Kidney glomerular epithelial cell (primary cell): ENCODE results near the gene SEMA3C.

ENCODE experiments used
- DNase-seq: peaks from one replicate; lab custom pipeline; 2025; lab: John Stamatoyannopoulos, UW

The SEMA3C gene

GRCh38 chr7:80848841-80849240, 70.0 kb downstream of the SEMA3C start:
- DNase-seq: no peak

GRCh38 chr7:80847895-80848294, 71.0 kb downstream of the SEMA3C start:
- DNase-seq: no peak

- DNase-seq: no peak
Measured at GRCh38 chr7:80847027-80847426, 71.8 kb downstream of the SEMA3C start.

GRCh38 chr7:80844916-80845315, 73.9 kb downstream of the SEMA3C start:
- no peak for DNase-seq

GRCh38 chr7:80843018-80843677, 75.7 kb downstream of the SEMA3C start:
- no peak for DNase-seq

DNA sequence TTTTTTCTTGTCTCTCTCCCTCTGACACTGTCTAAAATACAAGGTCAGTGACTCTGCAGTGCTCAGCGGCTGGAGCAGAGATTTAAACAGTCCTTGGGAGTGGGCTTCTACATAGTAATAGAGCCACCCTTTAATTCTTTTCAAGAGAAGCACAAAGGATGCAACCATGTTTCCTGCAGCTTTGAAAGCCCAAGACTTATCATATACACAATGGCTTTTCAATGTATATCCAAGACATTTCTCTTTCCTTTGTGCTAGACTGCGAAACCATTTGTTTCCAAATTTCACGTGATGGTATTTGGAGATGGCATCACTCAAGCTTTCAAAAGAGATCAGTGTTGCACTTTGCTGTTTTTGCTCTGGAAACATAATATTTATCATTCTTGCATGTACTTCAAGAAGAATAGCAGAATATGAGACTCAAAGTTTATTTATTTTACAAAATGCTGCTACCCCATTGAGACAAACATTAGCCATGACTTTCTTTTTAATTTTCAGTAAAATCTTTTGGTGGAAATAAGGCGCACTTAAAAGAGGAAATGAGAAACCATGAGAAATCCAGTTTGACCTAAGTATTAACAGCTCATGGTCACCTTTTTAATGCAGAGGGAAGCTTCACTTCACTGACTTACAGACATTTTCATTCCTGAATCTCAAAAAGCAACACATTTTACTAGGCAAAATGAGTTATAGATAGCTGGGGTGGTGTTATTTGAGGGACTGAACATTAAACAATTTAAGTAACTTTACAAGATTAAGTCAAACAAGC, 76.6 kb downstream of the SEMA3C start:
- DNase-seq: no peak

DNA sequence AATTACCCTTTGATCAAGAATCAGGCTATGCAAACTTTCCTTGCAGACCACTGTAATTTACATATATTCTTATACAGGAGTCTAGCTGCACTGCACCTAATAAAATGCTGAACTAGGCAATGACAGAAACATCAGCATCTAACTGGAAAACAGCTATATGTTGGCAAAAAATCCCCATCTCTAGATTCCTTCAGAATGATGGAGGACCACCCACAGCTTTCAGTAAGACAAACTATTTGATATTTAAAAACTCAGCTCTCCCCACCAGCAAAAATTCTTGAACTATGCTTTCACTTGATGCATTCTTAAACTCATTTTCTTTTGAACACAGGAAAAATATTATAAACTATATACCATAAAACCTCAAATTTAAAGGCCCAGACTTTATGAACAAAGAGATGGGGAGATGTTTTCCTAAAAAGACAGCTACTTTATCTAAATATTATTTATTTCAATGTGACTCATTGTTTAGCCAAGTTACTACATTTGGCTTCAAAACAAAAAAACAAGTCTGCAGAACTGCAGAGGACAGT, 77.4 kb downstream of the SEMA3C start:
- DNase-seq: no peak

DNA sequence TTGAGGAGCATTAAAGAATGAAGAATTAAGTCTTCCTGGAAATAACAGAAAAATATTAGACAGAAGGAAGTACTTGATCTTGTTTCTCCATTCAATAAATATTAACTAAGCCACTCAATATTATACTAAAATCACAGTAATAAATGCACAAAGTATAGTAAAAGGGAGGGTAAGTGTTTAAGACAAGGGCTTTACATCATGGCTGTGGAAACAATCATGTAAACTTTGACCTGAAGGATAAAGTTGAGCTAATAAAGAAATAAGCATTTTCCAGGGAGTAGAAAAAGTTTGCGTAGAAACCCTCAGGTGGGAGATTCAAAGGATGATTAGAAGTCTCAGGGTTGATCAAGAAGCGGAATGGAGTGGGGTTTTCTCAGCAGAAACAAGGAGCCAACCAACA, 78.2 kb downstream of the SEMA3C start:
- no peak for DNase-seq

GRCh38 chr7:80839855-80840254, 79.0 kb downstream of the SEMA3C start:
- no peak for DNase-seq

GRCh38 chr7:80838643-80839042, 80.2 kb downstream of the SEMA3C start:
- DNase-seq: no peak

DNA sequence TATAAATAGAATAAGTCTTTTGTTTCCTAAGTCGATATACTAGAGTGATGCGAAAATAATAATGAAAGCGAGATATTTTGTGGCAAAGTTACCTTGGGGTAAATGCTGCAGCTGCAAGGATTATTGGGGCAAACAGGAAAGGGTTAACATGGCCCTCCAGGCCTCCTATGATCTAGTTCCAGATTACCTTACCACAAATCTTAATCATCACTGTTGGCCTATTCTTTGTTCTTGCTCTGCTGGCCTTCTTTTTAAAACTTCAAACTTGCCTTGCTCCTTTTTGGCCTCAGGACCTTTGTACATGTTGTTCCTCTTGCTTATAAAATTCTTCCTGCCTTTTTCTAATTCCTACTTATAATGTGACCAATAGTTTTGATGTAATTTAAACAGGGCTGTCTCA, 81.5 kb downstream of the SEMA3C start:
- DNase-seq: no peak

DNA sequence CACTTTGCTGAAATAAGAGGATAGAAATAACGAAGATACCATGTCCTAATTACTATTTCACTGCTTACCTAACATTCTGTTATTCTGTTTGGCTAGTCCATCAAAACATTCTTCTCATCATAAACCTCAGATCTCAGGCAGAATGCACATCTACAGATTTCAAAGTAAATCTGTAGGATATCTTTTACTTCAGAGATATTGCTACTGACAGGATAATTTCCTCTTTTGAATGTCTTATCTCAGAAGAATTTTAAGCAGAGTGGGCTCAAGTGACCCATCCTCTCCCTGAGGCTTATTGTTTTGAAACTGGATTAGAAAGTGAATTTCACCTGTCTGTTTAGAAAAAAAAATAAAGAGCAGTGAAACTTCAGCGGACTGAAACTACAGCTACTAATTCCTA, 83.6 kb downstream of the SEMA3C start:
- DNase-seq: no peak

DNA sequence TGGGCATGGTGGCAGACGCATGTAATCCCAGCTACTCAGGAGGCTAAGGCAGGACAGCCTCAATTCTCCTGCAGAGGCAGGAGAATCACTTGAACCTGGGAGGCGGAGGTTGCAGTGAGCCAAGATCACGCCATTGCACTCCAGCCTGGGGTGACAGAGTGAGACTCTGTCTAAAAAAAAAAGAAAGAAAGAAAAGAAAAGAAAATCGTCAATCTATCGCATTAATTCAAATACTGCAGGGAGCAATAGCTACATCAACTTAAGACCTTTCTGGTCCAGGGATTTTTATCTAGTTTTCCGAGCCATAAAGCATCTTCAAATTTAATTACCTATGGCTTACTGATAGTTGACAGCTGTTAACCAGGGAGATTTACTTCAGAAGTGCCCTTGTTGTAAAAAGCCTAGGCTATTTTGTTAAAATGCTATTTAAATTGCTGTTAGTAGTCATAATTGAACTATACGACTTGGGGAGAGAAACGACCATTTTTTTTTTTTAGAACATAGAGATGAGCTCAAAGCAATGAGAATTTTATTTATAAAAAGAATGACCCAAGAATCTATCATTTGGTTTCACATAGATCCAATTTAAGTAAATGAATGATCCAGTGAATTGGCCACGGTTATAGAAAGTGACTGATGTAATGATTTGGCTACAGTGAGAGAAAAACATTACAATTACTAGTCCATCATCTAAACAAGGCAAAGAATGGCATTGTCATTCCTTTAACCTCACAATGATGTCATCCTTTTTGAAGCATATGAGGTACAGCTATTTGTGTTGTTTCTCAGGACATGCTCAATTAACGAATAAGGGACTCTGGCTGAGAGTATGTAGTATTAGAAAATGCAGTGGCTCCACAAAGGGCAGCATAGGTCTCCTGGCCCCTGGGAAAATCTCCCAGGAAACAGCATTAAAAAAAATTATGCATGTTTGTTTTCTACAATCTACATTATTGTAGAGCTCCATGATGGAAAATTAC, 85.3 kb downstream of the SEMA3C start:
- DNase-seq: peak; percentile 51

- DNase-seq: no peak
Measured at GRCh38 chr7:80832006-80832405, 86.8 kb downstream of the SEMA3C start.

GRCh38 chr7:80830584-80831285, 88.1 kb downstream of the SEMA3C start:
- no peak for DNase-seq

GRCh38 chr7:80830010-80830409, 88.8 kb downstream of the SEMA3C start:
- no peak for DNase-seq

DNA sequence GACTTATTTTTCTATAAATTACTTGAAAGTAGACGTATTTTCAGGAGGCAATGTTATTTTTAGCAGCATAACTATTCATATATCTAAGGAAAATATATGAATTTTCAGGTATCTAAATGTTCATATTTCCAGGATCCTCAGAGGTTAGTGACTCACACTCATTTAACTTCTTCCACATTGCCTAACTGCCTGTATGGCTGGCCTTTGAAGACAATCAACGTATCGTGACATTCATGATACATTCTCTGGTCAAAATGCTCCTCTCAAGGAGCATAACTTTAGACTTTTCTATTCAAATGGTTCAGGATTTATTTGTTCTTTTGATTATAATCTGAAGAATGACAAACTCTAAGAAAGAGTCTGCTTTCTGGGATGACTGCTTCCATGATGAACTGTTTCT, 89.3 kb downstream of the SEMA3C start:
- DNase-seq: no peak

DNA sequence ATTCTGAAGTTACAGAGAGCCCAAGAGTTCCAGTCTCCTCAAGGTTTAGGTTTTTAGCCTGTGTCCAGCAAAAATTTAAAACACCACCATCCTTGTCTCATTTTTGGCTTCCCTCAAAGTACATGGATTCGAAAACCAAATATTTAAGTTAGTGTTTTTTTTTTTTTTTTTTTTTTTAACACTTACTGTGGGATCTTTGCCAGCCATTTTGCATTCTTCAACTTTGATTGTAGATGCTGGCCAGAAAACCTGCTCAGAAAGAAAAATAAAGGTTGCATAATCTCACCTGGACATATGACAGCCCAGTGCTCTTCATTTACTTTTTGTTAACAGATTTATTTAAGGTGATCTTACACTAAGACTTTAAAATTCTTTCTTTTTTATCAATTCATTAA, 91.6 kb downstream of the SEMA3C start:
- no peak for DNase-seq

DNA sequence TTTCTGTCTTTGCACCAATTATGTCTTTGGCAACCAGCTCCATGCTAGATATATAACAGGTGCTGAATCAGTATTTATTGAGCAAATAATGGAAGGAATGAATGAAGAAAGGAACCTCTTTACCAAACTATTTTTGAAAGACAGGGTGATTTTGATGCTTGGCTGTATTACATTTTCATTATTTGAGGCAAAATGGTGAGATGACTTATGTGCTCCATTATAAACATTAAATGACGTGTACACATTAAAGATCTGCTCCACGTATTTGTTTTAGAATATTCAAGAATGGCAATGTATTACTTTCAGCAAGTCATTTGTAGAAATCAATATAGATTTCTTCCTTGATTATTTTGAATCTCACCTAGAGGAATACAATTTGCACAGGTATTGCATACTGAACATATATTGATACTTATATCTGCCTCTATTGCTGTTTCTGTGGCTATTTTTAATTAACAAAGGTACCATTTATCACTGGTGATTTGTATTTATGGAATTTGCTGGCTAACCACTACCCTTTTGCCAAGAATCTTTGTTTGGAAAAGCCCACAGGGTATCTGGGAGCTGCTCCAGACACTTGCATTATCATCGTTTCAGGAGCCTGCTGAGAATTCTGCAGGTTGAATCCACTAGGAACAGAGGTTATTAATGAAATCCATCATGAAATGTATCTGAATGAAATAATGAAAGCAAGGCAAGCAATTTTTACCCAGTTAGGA, 92.2 kb downstream of the SEMA3C start:
- DNase-seq: peak; percentile 18

GRCh38 chr7:80825499-80825898, 93.4 kb downstream of the SEMA3C start:
- DNase-seq: no peak

DNA sequence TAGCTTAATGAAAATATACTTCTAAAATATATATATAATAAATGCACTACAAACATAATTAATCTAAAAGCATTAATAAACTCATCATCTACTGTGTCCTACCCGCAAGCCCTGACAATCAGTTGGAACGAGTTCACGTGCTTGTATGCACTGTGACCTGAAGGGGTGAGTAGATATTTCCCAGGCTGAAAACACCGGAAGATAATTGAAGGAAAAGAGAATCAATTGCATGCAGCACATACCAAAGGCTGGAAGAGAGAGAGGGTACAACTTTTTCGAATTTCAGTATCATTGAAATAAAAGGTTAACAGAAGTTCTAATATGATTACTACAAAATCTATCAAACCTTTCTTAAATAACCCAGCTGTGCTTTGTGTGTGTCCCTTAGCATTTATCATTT, 94.6 kb downstream of the SEMA3C start:
- DNase-seq: no peak
